HG03108 (cell line): Measurements from ENCODE around the gene BEAN1.
"Not testable (repeated sequence)": the region's sequence is repeated elsewhere in the genome, so short reads cannot be mapped to it uniquely, and the experiment has no call there.

Source experiments
- ATAC-seq: cut with Tn5 transposase; IDR thresholded peaks from one replicate; pipeline ENCODE4 v1.9.1; 2021; ENCODE audit warnings: moderate library complexity; ENCODE audit not compliant: unreplicated experiment

BEAN1 gene

GRCh38 chr16:66483689-66484452 lies 56.8 kb downstream of the BEAN1 start:
- ATAC-seq, result peak; percentile 50

GRCh38 chr16:66484453-66485213 lies 57.5 kb downstream of the BEAN1 start:
- no peak for ATAC-seq

GRCh38 chr16:66485376-66485775 lies 58.3 kb downstream of the BEAN1 start:
- ATAC-seq, result no peak

- ATAC-seq, result no peak
These were observed 59.2 kb downstream of the BEAN1 start for GRCh38 chr16:66486199-66486772.

- ATAC-seq, result no peak
These were observed 59.9 kb downstream of the BEAN1 start for GRCh38 chr16:66486773-66487579.

GRCh38 chr16:66487580-66488275 lies 60.6 kb downstream of the BEAN1 start:
- no peak for ATAC-seq

GRCh38 chr16:66488505-66488904 lies 61.4 kb downstream of the BEAN1 start:
- no peak for ATAC-seq

GRCh38 chr16:66489385-66489784 lies 62.3 kb downstream of the BEAN1 start:
- ATAC-seq, result no peak

- ATAC-seq, result no peak
These were observed 62.7 kb downstream of the BEAN1 start for GRCh38 chr16:66489818-66490217.

- ATAC-seq, result no peak
These were observed 64.0 kb downstream of the BEAN1 start for GRCh38 chr16:66490774-66491715.

- no peak for ATAC-seq
These were observed 64.6 kb downstream of the BEAN1 start for GRCh38 chr16:66491716-66492064.

GRCh38 chr16:66493490-66494401 lies 66.7 kb downstream of the BEAN1 start:
- no peak for ATAC-seq

- no peak for ATAC-seq
These were observed 67.8 kb downstream of the BEAN1 start for GRCh38 chr16:66494916-66495315.

- ATAC-seq, result no peak
These were observed 68.3 kb downstream of the BEAN1 start for GRCh38 chr16:66495440-66495839.

- ATAC-seq, result not testable (repeated sequence)
These were observed 69.1 kb downstream of the BEAN1 start for GRCh38 chr16:66496226-66496625.

GRCh38 chr16:66497921-66498320 lies 70.8 kb downstream of the BEAN1 start:
- not testable (repeated sequence) for ATAC-seq

- not testable (repeated sequence) for ATAC-seq
These were observed 74.5 kb downstream of the BEAN1 start for GRCh38 chr16:66501563-66501962.
